MCF 10A (cell line): ENCODE data around the gene GPC5. TPM values are rescaled to one million over a fixed set of nuclear protein-coding genes. Genes with fewer than 3 reads are reported as not detected.
"Not testable (repeated sequence)": the region's sequence is repeated elsewhere in the genome, so short reads cannot be mapped to it uniquely, and the experiment has no call there.

ENCODE experiments used
- BruUV-seq: library from RNA; stranded (reverse); fragments of 400-500 nt; replicated peaks from 2 replicates; lab custom pipeline; 2021; lab: Mats Ljungman, UMichigan
- CTCF ChIA-PET: fragments of 300-600 bp; sonication (Branson Sonifier 250); formaldehyde crosslinking; extraction: SDS; loops from one replicate; lab custom pipeline; 2021; ENCODE audit warnings: antibody characterized with exemption, inconsistent platforms; lab: Yijun Ruan, JAX
- POLR2A ChIA-PET: fragments of 300-600, 350-650 bp; sonication (Branson Sonifier 250); formaldehyde crosslinking; extraction: SDS; loops from one replicate; lab custom pipeline; 2020; ENCODE audit warnings: antibody characterized with exemption, inconsistent platforms; lab: Yijun Ruan, JAX
- DNase-seq: peaks from one replicate; pipeline ENCODE4 v3.0.0-alpha.2; 2018; ENCODE audit not compliant: unreplicated experiment
- H3K27ac Mint-ChIP-seq: one replicate; pipeline ENCODE4 v1.8.0; 2022; ENCODE audit warnings: mild to moderate bottlenecking, low read depth, mixed read lengths; ENCODE audit not compliant: unreplicated experiment
- H3K27me3 Mint-ChIP-seq: one replicate; pipeline ENCODE4 v1.8.0; 2022; ENCODE audit warnings: mixed read lengths; ENCODE audit not compliant: insufficient read depth, unreplicated experiment
- H3K36me3 Mint-ChIP-seq: one replicate; pipeline ENCODE4 v1.8.0; 2022; ENCODE audit warnings: mild to moderate bottlenecking, moderate library complexity, mixed read lengths; ENCODE audit not compliant: insufficient read depth, unreplicated experiment
- H3K4me1 Mint-ChIP-seq: one replicate; pipeline ENCODE4 v1.8.0; 2022; ENCODE audit warnings: mixed read lengths; ENCODE audit not compliant: insufficient read depth, unreplicated experiment
- H3K4me3 Mint-ChIP-seq: one replicate; pipeline ENCODE4 v1.8.0; 2022; ENCODE audit warnings: mild to moderate bottlenecking, moderate library complexity, mixed read lengths; ENCODE audit not compliant: unreplicated experiment
- H3K9me3 Mint-ChIP-seq: one replicate; pipeline ENCODE4 v1.8.0; 2022; ENCODE audit warnings: mixed read lengths; ENCODE audit not compliant: unreplicated experiment
- intact Hi-C: fragments of 100-400 bp; cut with micrococcal nuclease; formaldehyde crosslinking; loops from 2 replicates; pipeline ENCODE4 v1.14.1; 2022
- total RNA-seq: library from RNA; stranded (reverse); gene quantifications from 2 replicates; pipeline ENCODE4 v1.2.3, GENCODE V29; 2022
- TF ChIP-seq, protein P1 (sequence below): fragments of 200-600 bp; IDR thresholded peaks from one replicate; pipeline ENCODE4 v1.8.0; 2022; ENCODE audit warnings: antibody characterized with exemption, mild to moderate bottlenecking; ENCODE audit not compliant: unreplicated experiment

Gene GPC5
- total RNA-seq, 1 experiment from 2014 or later: not detected

DNA sequence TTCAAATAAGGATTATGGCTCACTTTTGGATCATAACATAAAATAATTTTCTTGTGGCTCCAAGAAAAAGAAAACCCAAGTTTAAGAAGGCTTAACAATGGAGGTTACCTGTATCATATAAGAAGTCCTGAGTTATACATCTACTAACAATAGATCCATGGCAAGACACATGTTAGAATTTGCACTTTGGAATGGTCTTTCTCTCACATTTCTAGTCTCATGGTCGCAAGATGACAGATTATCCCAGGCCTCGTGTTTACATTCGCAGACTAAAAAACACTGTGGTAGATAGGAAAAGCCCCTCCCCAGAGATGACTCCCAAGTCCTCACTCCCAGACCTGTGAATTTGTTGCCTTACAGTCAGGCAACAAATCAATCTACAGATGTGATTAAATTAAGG, 1082.0 kb downstream of the GPC5 start:
- Mint-ChIP-seq H3K4me3 (no peak overlapping the region), H3K27me3 (no peaks in the 10 kb centered on the region), H3K36me3 (no peaks in the 10 kb centered on the region), H3K9me3 (no peaks in the 10 kb centered on the region), H3K27ac (no peak overlapping the region), H3K4me1 (no peaks in the 10 kb centered on the region)
- no peak for DNase-seq
- CTCF ChIA-PET: interaction anchor here (0.7 kb wide), 1 partner anchor 45 kb away, joined by 3 read pairs; no protein-coding TSS in a partner anchor
- intact Hi-C loops: no loop called here
- BruUV-seq: no TSS peak
- TF ChIP-seq, protein P1, sequence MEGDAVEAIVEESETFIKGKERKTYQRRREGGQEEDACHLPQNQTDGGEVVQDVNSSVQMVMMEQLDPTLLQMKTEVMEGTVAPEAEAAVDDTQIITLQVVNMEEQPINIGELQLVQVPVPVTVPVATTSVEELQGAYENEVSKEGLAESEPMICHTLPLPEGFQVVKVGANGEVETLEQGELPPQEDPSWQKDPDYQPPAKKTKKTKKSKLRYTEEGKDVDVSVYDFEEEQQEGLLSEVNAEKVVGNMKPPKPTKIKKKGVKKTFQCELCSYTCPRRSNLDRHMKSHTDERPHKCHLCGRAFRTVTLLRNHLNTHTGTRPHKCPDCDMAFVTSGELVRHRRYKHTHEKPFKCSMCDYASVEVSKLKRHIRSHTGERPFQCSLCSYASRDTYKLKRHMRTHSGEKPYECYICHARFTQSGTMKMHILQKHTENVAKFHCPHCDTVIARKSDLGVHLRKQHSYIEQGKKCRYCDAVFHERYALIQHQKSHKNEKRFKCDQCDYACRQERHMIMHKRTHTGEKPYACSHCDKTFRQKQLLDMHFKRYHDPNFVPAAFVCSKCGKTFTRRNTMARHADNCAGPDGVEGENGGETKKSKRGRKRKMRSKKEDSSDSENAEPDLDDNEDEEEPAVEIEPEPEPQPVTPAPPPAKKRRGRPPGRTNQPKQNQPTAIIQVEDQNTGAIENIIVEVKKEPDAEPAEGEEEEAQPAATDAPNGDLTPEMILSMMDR: no peak
- POLR2A ChIA-PET: no interaction called here

DNA sequence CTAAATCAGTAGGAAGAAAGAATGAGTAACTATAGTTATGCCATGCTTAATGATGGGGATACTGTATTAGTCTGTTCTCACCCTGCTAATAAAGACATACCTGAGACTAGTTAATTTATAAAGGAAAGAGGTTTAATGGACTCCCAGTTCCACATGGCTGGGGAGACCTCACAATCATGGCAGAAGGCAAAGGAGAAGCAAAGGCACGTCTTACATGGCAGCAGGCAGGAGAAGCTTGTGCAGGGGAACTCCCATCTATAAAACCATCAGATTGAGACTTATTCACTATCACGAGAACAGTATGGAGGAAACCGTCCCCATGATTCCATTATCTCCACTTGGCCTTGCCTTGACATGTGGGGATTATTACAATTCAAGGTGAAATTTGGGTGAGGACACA, 1084.4 kb downstream of the GPC5 start:
- DNase-seq, H3K4me3 Mint-ChIP-seq, H3K36me3 Mint-ChIP-seq, BruUV-seq, H3K27ac Mint-ChIP-seq, H3K4me1 Mint-ChIP-seq, intact Hi-C loops, H3K9me3 Mint-ChIP-seq, H3K27me3 Mint-ChIP-seq: not testable (repeated sequence)
- ChIA-PET CTCF (interaction anchor here (0.6 kb wide), 1 partner anchor 91 kb away, joined by 3 read pairs; no protein-coding TSS in a partner anchor), POLR2A (interaction anchor here (0.7 kb wide), 1 partner anchor 12 kb away, joined by 3 read pairs; no protein-coding TSS in a partner anchor)

DNA sequence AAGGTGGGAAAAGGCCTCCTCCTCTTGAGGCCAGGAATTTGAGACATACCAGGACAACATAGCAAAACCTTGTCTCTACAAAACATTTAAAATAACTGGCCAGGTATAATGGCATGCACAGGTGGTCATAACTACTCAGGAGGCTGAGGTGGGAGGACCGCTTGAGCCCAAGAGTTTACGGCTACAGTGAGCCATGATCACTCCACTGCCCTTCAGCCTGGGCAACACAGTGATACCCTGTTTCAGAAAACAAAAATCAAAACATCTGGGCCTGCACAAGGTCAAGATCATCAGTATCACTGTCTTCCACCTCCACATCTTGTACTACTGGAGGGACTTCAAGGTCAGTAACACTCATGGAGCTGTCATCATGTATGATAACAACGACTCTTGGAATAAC, 1085.5 kb downstream of the GPC5 start:
- ChIA-PET POLR2A (interaction anchor here (0.7 kb wide), 1 partner anchor 813 kb away, joined by 3 read pairs; no protein-coding TSS in a partner anchor), CTCF (interaction anchor here (0.6 kb wide), 2 partner anchors 46 to 807 kb away, joined by 3 to 4 read pairs; no protein-coding TSS in a partner anchor)
- Mint-ChIP-seq H3K27ac (no peak overlapping the region), H3K27me3 (no peaks in the 10 kb centered on the region), H3K9me3 (no peaks in the 10 kb centered on the region), H3K4me1 (no peaks in the 10 kb centered on the region), H3K36me3 (no peaks in the 10 kb centered on the region), H3K4me3 (no peak overlapping the region)
- BruUV-seq: no TSS peak
- TF ChIP-seq, protein P1: no peak
- DNase-seq: no peak
- intact Hi-C loops: no loop called here

DNA sequence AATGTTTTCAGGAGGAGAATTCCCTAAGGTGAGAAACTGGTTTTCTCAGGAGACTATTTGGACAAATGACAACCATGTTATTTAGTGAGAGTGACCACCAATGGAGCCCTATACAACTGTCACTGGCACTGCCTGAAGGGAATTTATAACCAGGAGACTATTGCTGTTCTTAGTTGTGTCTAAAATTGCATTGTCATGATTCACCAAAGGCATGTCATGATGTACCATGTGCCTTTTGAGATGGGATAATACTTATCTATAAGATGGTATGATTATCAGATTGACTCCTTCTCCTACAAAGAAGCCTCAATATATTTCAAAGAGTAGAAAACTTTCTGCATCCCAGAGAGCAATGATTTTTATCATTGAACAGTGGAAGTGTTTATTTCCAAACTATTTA, 1088.8 kb downstream of the GPC5 start:
- no peaks in the 10 kb centered on the region for H3K4me1 Mint-ChIP-seq
- no TSS peak for BruUV-seq
- H3K27me3 Mint-ChIP-seq: no peaks in the 10 kb centered on the region
- ChIA-PET POLR2A (no interaction called here), CTCF (interaction anchor here (0.6 kb wide), 1 partner anchor 1711 kb away, joined by 3 read pairs; no protein-coding TSS in a partner anchor)
- H3K27ac Mint-ChIP-seq: no peak overlapping the region
- DNase-seq: no peak
- no peak overlapping the region for H3K4me3 Mint-ChIP-seq
- TF ChIP-seq, protein P1: no peak
- intact Hi-C loops: no loop called here
- H3K9me3 Mint-ChIP-seq: no peaks in the 10 kb centered on the region
- no peaks in the 10 kb centered on the region for H3K36me3 Mint-ChIP-seq
